ENCODE measurements around the gene RANGAP1.

Gene RANGAP1

GRCh38 chr22:41256254-41257253 lies 29.4 kb downstream of the RANGAP1 start:
- DNase-seq, result peak; percentile 48

- no peak for DNase-seq
These were observed 31.8 kb downstream of the RANGAP1 start for GRCh38 chr22:41254230-41254629.

- no peak for DNase-seq
These were observed 33.6 kb downstream of the RANGAP1 start for GRCh38 chr22:41252365-41252764.

GRCh38 chr22:41250127-41250526 lies 35.9 kb downstream of the RANGAP1 start:
- no peak for DNase-seq

GRCh38 chr22:41249442-41249841 lies 36.5 kb downstream of the RANGAP1 start:
- no peak for DNase-seq

- DNase-seq, result no peak
These were observed 37.2 kb downstream of the RANGAP1 start for GRCh38 chr22:41248758-41249157.

GRCh38 chr22:41248314-41248713 lies 37.7 kb downstream of the RANGAP1 start:
- DNase-seq, result no peak

- DNase-seq, result no peak
These were observed 38.3 kb downstream of the RANGAP1 start for GRCh38 chr22:41247703-41248102.

- DNase-seq, result no peak
These were observed 40.0 kb downstream of the RANGAP1 start for GRCh38 chr22:41245917-41246499.

- no peak for DNase-seq
These were observed 42.6 kb downstream of the RANGAP1 start for GRCh38 chr22:41243361-41243760.

- DNase-seq, result no peak
These were observed 43.4 kb downstream of the RANGAP1 start for GRCh38 chr22:41242396-41243117.

GRCh38 chr22:41241133-41241676 lies 44.8 kb downstream of the RANGAP1 start:
- no peak for DNase-seq

GRCh38 chr22:41240377-41241132 lies 45.4 kb downstream of the RANGAP1 start, which contains the start of gene CHADL:
Gene CHADL, minus strand, starts transcription at chr22:41240931. Its CDS starts 50 bp downstream, at chr22:41240881.
- no peak for DNase-seq

- DNase-seq, result no peak
These were observed 46.4 kb downstream of the RANGAP1 start for GRCh38 chr22:41239443-41240128.

GRCh38 chr22:41238570-41239442 lies 47.2 kb downstream of the RANGAP1 start:
- DNase-seq, result no peak

GRCh38 chr22:41237707-41238569 lies 48.0 kb downstream of the RANGAP1 start:
- DNase-seq, result no peak

GRCh38 chr22:41237036-41237706 lies 48.8 kb downstream of the RANGAP1 start:
- no peak for DNase-seq

- DNase-seq, result no peak
These were observed 50.9 kb downstream of the RANGAP1 start for GRCh38 chr22:41234815-41235695.
